AG09319 (cell line): ENCODE results near the gene KRT28.

ENCODE experiments used
- DNase-seq: peaks from one replicate; pipeline ENCODE4 v3.0.0-alpha.2; 2010; ENCODE audit warnings: low read depth; ENCODE audit errors: extremely low read depth
- TF ChIP-seq, protein P1 (sequence below): IDR thresholded peaks from 2 replicates; pipeline ENCODE4 v1.5.1; 2011; ENCODE audit warnings: low read depth, mild to moderate bottlenecking, inconsistent platforms, low read length, moderate library complexity

The KRT28 gene

GRCh38 chr17:40799859-40800258 is at the start of gene KRT28:
Gene KRT28 (minus strand): TSS chr17:40799959. CDS start chr17:40799893, 66 bp downstream.
- TF ChIP-seq, protein P1, sequence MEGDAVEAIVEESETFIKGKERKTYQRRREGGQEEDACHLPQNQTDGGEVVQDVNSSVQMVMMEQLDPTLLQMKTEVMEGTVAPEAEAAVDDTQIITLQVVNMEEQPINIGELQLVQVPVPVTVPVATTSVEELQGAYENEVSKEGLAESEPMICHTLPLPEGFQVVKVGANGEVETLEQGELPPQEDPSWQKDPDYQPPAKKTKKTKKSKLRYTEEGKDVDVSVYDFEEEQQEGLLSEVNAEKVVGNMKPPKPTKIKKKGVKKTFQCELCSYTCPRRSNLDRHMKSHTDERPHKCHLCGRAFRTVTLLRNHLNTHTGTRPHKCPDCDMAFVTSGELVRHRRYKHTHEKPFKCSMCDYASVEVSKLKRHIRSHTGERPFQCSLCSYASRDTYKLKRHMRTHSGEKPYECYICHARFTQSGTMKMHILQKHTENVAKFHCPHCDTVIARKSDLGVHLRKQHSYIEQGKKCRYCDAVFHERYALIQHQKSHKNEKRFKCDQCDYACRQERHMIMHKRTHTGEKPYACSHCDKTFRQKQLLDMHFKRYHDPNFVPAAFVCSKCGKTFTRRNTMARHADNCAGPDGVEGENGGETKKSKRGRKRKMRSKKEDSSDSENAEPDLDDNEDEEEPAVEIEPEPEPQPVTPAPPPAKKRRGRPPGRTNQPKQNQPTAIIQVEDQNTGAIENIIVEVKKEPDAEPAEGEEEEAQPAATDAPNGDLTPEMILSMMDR = no peak
- DNase-seq = no peak

DNA sequence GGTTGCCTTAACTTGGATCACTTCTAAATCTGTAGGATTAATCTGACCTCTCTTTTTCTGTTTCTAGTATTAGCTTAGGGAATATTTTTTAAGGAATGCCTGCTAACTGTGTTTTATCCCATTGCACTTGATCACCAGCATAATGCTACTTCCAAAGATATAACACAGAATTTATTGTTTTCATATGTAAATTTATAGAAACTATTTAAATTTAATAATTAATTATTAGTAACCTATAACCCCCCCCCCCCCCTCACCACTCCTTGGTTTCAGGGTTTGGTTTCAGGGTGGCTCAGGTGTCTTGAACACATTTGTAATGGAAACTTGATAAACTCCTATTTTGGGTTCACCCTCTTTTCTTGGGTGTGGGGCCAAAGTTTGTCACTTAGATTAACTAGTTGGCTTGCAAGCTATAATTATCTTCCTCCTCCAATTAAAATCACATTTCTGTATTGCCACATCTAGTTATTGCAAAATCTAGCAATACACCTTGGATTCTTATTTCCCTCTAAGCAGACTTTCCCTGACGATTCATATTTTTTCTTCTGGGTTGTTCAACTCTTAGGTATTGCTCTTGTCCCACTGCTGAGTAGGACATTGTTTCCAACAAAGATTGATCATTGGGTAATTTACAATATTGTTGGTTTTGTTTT is 49.0 kb upstream of the KRT28 start:
- TF ChIP-seq, protein P1 = no peak
- no peak for DNase-seq

DNA sequence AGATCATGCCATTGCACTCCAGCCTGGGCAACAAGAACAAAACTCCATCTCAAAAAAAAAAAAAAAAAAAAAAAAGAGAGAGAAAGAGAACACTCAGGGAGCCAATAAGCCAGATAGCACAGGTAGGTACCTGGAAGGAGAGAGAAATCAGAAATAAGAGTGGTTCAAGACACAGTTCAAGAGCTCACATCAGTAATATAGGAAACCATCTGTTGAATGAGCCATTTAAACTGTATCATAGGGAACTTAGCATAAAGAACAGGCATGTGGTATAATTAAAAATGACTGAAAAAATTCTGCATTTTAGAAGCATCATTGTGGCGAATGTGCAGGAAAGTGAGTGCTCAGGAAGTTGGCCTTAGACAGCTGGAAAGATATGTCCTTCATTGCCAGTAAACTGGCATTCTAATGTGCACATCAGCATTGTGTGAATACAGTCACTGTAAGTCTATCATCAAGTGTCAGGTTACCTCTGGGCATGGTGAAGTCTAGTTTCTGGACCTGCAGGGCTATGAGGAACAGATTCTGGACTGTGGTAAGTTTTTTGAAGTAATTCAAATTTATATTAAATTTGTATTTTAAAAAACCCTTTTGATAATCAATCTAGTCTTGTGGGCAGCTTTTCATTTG is 46.9 kb upstream of the KRT28 start:
- TF ChIP-seq, protein P1 = no peak
- no peak for DNase-seq

DNA sequence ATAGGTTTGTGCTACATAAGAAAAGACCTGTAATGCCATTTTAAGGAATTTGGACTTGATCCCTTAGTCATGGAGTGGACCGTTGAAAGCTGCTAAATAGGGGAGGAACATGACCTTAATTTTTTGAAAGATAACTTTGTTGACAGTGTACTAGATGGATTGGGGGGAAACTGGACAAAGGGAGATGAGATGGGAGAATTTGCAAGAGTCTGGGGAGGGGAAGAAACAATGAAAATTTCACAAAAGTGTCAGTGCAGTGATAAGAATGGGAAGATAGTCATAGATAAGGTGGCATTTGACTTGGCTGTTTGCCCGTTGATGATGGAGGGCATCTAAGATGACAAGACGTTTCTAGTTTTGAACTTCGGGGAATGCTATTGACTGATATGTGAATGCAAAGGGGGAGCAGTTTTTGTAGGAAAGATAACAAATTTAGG is 44.9 kb upstream of the KRT28 start:
- DNase-seq = no peak
- TF ChIP-seq, protein P1 = no peak

- no peak for DNase-seq
- TF ChIP-seq, protein P1 = no peak
These were observed 43.5 kb upstream of the KRT28 start for GRCh38 chr17:40843242-40843641.

DNA sequence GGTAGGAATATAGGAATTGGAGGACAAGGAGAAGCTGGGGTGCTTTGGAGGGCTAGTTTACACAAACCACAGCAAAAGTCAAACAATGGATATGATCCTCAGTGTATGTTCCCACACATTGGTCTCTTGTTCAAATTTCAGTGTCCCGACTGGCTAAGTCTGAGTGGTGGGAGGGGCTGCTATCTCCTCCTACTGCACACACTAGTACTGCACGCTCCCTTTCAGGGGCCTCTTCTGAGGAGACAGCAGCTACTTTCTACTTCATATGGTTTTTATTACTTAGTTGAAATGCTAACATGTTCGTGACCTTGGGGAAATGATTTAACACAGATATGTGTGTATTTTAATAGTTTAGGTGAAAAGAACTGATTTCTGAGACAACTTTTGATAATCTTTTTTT is 41.5 kb upstream of the KRT28 start:
- TF ChIP-seq, protein P1 = no peak
- DNase-seq = no peak

GRCh38 chr17:40839194-40839593 is 39.4 kb upstream of the KRT28 start:
- no peak for DNase-seq
- TF ChIP-seq, protein P1 = no peak
